ENCODE measurements around the gene CSRP1.

The CSRP1 gene

GRCh38 chr1:201540846-201541735 is 34.2 kb upstream of the CSRP1 start:
- no peak for TF ChIP-seq SIN3A (IDR thresholded peaks at IDR 0.05; ENCODE audit: borderline replicate concordance, insufficient read depth, low read length)
- no peak for TF ChIP-seq TAF1 (IDR thresholded peaks at IDR 0.05; ENCODE audit: borderline replicate concordance, insufficient read depth, low read length)
- no peak for TF ChIP-seq FOXP2 (optimal IDR thresholded peaks at IDR 0.05; ENCODE audit: borderline replicate concordance, extremely low read depth, extremely low read length, insufficient read depth)
- TF ChIP-seq POLR2AphosphoS5 (IDR thresholded peaks at IDR 0.05; ENCODE audit: low read depth, low read length): no peak
- no peak for TF ChIP-seq REST (IDR thresholded peaks at IDR 0.05; ENCODE audit: insufficient read depth in 1 of 2, low read depth in 2 of 2, low read length in 2 of 2)

GRCh38 chr1:201539561-201540431 is 32.9 kb upstream of the CSRP1 start:
- TF ChIP-seq POLR2AphosphoS5 (IDR thresholded peaks at IDR 0.05; ENCODE audit: low read depth, low read length): no peak

GRCh38 chr1:201538612-201539551 is 32.0 kb upstream of the CSRP1 start, which contains the start of gene NAV1:
Gene NAV1 (plus strand): TSS chr1:201539127. CDS start chr1:201622885, 83,758 bp downstream.
- TF ChIP-seq FOXP2 (optimal IDR thresholded peaks at IDR 0.05; ENCODE audit: borderline replicate concordance, extremely low read depth, extremely low read length, insufficient read depth): peak; percentile 55
- TF ChIP-seq SIN3A (IDR thresholded peaks at IDR 0.05; ENCODE audit: borderline replicate concordance, insufficient read depth, low read length): no peak

- TF ChIP-seq REST (IDR thresholded peaks at IDR 0.05; ENCODE audit: insufficient read depth in 1 of 2, low read depth in 2 of 2, low read length in 2 of 2) (no peak), FOXP2 (optimal IDR thresholded peaks at IDR 0.05; ENCODE audit: borderline replicate concordance, extremely low read depth, extremely low read length, insufficient read depth) (no peak), TAF1 (IDR thresholded peaks at IDR 0.05; ENCODE audit: borderline replicate concordance, insufficient read depth, low read length) (no peak), POLR2AphosphoS5 (IDR thresholded peaks at IDR 0.05; ENCODE audit: low read depth, low read length) (no peak), SIN3A (IDR thresholded peaks at IDR 0.05; ENCODE audit: borderline replicate concordance, insufficient read depth, low read length) (no peak)
Observed at GRCh38 chr1:201537891-201538611, 31.1 kb upstream of the CSRP1 start.

GRCh38 chr1:201537467-201537866 is 30.5 kb upstream of the CSRP1 start:
- TF ChIP-seq POLR2AphosphoS5 (IDR thresholded peaks at IDR 0.05; ENCODE audit: low read depth, low read length): no peak
- no peak for TF ChIP-seq FOXP2 (optimal IDR thresholded peaks at IDR 0.05; ENCODE audit: borderline replicate concordance, extremely low read depth, extremely low read length, insufficient read depth)
- no peak for TF ChIP-seq TAF1 (IDR thresholded peaks at IDR 0.05; ENCODE audit: borderline replicate concordance, insufficient read depth, low read length)
- TF ChIP-seq REST (IDR thresholded peaks at IDR 0.05; ENCODE audit: insufficient read depth in 1 of 2, low read depth in 2 of 2, low read length in 2 of 2): no peak
- no peak for TF ChIP-seq SIN3A (IDR thresholded peaks at IDR 0.05; ENCODE audit: borderline replicate concordance, insufficient read depth, low read length)
